ENCODE results near the gene TXNL4A.

Gene TXNL4A

DNA sequence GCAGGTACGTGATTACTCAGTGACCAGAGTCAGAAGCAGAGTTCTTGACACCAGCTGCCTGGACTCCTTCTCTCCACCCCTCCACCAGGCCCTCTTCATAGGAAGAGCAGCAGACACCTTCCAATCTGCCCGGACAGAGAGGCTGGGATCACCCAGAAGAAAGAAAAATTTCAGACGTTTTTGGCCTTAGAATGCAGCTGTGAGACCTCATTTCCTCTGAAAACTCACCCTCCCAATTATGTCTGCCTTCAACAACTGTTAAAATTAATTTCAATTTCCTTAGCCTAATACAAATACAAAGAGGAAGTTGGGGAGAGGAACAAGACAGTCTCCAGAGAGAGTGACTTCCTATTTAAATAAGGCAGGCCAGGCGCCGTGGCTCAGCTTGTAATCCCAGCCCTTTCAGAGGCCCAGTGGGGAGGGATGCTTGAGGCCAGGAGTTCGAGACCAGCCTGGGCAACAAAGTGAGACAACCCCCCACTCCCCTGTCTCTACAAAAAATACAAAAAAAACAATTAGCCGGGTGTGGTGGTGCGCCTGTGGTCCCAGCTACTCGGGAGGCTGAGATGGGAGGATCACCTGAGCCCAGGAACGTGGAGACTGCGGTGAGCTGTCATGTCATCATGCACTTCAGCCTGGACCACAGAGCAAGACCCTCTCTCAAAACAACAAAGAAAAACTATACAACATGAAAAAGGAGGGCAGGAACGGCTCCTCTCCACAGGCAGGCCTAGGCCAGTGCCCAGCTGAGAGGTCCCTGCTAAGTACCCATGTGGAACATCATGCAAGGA, 38.5 kb downstream of the TXNL4A start:
- DNase-seq (ENCODE audit: low read depth in 2 of 2): no peak

DNA sequence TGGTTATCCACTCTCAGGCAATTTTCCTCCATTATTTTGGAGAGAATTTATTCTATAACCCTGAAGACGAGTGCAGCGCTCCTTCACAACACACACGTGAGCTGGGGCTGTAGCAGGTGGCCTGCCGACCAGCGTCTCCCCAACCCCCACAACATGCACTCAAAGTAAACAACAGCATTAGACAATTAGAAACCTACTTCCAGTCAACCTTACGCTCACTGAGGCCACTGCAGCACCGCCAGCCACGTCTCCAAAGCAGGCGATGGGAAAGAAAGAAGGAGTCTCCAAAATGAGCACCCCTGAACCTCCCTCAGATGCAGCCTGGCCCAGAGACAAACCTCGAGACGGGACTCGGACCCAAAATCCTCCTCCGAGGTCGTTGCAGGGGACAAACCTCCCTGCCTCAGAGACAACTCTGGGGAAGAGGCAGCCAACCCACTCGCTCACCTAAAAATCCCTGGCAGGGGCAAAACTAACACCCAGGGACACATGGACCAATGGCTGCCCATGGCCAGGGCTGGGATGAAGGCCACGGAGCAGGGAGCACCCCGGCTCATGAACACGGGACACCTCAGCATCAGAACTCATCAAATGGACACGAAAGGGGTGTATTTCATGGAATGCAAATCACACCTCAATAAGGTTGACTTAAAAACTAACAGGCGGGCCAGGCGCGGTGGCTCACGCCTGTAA, 39.5 kb downstream of the TXNL4A start:
- no peak for DNase-seq (ENCODE audit: low read depth in 2 of 2)

DNA sequence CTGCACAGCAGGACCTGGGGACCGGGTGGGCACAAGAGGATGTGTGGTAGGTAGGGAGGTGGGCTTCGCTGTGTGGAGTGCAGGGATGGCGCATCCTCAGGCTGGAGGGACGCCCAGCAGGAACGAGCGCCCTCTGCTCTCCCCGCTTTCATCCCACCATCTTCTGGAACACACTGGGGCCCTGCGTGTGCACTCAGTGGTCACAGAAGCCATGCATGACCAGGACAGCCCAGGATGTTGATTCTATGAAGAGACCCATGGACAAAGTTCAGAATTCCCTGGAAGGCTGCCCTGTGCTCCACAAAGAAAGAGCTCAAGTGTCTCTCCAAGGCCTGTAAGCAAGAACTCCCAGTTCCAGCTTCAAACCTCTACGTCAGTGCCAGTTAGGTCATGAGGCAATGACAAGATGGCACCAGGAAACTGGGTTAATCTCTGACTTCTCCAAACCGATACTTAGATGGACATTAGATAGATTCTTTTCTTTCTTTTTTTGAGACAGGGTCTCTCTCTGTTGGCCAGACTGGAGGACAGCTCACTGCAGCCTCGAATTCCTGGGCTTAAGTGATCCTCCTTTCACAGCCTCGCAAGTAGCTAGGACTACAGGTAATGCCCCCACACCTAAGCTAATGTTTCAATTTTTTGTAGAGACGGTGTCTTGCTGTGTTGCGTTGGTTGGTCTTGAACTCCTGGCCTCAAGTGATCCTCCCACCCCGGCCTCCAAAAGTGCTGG, 40.3 kb downstream of the TXNL4A start:
- no peak for DNase-seq (ENCODE audit: low read depth in 2 of 2)

DNA sequence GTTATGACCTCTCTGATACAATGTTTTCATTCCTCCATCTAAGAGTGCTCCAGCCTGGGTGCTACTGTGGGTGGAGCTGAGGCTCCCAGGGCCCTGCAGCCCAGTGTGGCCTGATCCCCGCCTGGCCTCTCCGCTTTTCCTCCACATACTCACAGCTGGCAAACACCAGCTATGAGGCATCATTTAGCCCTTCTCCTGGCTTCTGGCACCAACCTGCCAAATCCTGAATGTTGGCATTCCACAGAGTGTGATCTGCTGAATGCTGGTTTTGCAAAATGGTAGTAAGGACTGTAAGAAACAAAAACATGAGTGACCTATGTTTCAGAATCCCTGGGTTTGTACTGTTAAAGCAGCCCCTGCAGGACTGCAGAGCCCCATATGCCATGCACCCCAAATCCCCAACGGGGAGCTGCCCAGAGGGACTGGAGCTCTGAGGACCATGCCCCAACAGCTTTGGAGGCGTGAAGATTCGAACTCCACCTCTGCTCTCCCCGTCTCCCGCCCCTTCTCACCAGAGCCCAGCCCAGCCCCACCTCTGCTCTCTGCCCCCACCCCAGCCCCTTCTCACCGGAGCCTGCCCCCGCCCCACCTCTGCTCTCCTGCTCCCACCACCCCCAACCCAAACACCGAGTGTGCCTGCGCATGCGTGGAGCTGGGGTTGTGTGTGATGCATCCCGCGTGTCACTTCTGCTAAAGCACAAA, 41.2 kb downstream of the TXNL4A start:
- DNase-seq (ENCODE audit: low read depth in 2 of 2): no peak

DNA sequence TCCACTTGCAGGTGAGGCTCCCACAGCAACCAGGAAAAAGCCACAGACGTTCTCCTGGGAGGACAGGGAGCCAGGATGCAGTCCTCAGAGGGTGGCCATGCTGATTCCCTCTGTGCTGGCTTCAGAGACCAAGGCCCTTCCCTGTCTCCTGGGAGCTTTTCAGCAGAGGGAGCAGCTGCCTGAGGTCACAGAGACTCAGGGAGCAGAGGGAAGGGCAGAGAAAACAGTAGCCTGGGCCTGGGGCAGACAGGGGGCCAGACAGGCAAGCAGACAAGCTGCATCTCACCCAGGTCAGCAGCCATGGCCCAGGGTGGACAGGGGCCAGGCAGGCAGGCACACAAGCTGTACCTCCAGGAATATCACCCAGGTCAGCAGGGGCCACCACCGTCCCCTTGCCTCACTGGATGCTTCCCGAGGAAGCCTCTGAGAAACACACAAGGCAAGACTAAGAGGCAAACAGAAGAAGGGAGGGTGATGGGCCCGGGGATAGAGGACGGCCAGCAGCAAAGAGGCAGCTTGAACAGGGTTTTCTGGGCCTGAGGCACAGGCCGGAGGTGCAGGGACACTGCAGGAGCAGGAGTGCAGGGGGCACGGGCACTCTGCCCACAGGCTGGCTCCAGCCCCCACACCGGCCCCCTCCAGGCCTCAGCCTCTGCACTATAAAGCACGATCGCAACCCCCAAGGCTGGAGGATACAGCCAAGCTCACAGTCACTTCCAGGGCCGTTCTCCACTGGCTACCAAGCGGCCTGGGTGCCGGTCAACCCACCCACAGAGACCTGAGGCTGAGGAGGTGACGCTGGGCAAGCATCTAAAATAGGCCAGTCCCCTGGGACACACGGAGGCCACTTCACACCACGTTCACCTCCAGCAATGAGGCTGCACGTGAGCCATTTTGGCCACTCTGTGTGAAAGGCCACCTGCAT, 43.0 kb downstream of the TXNL4A start:
- DNase-seq (ENCODE audit: low read depth in 2 of 2): no peak

DNA sequence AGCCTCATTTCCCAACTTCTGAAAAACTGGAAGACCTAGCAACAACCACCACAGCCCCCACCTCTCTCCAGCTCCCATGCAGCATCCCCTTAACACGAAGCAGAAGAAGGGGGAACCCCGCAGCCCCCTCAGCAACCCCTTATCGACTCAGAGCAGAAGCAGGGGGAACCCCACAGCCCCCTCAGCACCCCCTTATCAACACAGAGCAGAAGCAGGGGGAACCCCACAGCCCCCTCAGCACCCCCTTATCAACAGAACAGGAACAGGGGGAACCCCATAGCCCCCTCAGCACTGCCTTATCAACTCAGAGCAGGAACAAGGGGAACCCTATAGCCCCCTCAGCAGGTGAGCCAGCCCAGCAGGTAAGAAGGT, 43.6 kb downstream of the TXNL4A start:
- DNase-seq (ENCODE audit: low read depth in 2 of 2): no peak

DNA sequence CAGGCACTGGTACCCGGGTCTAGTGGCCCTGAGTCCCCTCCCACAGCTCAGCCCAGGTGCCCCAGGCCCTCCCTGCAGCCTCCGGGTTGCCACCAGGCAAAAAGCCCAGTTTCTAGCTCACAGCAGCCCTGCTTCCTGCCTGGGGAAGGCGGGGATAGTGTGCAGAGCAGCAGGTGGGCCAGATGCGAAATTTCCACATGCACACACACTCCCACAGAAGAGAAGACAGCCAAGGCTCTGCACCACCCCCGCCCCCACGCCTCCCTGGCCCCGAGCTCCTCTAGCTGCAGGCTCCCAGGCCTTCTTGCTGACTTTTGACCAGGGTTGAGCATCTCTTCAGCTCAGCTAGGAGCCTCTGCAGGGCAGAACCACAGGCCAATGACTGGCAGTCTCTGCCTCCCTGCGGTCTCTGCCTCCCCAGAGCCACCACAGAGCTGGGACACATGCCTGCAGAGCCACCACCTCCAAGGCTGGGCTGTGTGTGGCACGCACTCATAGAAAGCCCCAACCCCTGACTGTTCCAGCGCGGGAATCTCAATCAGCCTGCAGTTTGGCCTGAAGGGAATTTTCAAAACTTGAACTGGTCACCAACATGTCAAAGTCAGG, 44.1 kb downstream of the TXNL4A start:
- no peak for DNase-seq (ENCODE audit: low read depth in 2 of 2)

DNA sequence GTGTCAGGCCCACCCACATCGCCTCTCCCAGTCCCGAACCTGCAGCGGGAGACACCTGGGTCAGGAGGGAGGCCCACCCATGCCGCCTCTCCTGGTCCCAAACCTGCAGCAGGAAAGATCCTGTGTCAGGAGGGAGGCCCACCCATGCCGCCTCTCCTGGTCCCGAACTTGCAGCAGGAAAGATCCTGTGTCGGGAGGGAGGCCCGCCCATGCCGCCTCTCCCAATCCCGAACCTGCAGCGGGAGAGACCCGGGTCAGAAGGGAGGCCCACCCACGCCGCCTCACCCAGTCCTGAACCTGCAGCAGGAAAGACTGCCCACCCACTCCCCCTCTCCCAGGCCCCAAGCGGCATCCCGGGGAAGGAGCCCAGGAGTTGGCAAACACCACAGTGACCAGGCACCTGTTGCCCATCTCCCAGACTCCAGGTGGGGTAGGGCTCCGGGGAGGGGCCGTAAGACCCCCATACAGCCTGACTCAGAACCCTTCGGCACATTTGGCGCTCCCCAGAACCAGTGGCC, 44.7 kb downstream of the TXNL4A start:
- DNase-seq (ENCODE audit: low read depth in 2 of 2): no peak

DNA sequence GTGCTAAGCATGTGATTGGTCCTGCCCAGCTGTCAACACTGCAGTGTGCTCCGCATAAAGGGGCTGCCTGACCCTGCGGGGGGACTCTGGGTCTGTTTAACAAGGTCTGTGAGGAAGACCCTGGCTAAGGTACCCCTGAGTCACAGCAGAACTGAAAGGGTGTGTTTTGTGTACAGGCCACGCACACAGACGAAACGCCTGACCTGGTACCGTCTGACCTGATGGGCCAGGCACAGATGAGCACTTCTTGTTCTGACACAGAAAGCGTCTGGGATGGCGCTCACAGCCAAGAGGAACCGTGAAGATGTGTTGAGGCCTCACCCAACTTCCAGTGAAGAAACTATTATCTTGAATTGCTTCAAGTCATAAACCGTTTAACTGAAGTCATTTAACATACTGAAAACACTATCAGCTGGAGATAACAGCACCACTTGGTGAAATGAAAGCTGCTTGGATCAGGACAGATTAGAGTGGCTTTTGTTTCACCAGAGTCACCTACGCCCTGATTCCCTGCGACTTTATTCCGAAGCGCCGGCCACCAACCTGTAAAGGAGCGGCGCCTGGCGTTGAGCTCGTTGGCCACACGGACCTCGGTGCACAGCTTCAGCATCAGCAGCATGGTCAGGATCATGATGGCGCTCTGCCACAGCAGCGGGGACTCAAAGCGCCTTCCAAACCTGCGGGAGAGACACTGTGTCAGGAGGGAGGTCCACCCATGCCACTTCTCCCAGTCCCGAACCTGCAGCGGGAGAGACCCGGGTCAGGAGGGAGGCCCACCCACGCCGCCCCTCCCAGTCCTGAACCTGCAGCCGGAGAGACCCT, 45.4 kb downstream of the TXNL4A start:
- DNase-seq (ENCODE audit: low read depth in 2 of 2): no peak

DNA sequence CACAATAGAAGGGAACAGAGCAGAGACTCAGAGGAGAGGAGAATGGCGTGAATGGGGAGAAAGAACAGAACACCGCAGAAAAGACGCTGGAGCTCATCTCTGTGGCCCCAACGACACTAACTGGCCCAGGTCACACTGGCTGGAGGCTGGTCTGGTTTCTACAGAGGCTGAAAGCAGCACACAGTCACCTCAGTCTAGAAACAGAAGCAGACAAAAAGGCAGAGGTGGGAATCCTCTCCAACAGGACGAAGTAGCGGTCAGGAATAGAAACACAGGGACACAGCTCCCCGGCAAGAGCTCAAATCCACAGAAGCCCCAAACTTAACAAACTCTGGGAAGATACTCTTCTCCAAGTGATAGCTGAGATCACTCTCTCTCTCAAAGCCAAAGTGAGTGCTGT, 46.2 kb downstream of the TXNL4A start:
- no peak for DNase-seq (ENCODE audit: low read depth in 2 of 2)

DNA sequence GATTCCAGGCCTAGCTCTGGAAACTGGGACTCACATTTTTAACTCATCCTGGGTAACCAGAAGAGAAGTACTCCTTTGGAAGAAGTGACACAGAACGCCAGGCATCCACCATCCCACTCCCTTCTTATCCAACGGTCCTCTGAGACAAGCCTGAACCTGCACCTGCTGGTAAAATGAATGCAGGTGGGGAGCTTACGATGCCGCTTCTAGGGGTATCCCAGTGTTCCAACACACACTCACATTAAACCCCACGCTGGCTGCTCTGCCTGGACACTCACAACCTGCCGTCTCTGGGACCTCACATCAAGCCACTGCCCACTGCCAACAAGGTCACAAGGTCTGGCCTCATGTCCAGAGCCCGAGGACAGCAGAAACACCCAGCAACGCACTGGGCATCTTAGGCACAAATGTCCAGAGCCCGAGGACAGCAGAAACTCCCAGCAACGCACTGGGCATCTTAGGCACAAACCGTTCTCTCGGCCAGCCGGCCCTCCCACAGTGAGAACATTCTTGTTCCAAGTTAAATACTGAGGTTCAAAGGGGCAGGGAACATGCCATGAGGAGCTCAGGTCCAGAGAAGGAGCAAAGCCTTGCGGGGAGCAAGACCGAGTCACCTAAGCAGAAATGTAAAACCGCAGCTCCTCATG, 46.8 kb downstream of the TXNL4A start:
- no peak for DNase-seq (ENCODE audit: low read depth in 2 of 2)

DNA sequence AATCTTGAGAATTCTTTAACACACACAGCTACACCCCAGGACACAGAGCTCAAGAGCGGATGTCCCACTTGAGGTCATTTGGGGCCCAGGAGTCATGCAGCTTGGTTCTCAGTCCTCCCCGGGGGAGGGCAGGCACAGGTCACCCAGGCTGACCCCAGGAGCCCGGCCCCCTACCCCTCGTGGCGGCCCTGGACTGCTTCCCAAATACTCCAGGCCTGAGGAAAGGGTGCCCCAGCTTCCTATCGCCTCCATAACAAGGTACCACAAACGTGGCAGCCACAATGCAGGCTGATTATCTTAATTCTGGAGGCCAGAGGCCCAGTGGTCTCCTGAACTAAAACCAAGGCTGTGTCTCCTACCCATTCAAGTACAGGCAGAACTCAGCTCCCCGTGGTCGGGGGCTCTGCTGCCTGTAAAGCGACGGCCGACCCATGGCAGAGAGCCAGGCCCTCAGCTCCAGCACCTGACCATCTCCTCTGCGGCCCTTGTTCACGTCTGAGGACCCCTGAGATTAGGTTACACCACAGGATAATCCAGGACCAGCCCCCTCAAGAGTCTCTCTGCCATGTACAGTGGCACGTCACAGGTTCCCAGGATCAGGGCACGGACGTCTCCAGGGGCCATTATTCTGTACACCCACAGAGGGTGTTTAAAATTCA, 47.4 kb downstream of the TXNL4A start:
- no peak for DNase-seq (ENCODE audit: low read depth in 2 of 2)

DNA sequence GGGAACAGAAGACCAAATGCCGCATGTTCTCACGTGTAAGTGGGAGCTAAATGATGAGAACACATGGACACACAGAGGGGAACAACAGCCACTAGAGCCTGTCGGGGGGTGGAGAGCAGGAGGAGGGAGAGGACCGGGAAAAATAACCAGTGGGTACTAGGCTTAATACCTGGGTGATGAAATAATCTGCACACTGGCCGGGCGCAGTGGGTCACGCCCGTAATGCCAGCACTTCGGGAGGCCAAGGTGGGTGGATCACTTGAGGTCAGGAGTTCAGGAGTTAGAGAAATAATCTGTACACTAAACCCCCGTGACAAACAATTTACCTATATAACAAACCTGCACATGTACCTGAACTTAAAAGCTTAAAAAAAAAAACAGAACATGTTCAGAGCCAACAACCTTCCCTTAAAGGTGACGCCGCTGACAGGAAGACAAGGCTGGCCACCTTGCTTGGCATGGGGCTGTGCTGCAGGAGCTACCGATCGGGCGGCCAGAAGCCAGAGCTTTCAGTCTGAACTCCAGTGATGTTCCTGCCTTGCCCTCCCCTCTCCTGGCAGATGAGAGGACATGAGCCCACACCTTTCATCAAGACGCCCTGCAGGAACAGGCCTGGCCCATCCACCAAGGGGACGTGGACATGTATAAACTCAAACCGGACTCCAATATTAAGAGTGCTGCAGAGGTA, 48.1 kb downstream of the TXNL4A start:
- no peak for DNase-seq (ENCODE audit: low read depth in 2 of 2)

DNA sequence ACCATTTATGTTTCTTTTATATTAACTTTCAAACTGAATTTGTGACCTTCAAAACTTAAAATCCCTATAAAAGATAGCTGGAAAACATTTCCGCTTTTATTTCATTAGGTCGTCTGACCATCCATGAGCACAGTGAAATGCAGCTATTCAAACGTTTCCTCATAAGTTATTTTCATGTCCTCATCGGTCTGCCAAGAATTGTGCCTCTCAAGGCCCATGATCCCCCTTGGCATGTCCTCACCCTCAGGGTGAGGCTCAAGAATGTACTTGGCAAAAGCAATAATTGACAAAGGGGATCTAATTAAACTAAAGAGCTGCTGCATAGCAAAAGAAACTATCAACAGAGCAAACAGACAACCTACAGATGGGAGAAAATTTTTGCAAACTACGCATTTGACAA, 49.3 kb downstream of the TXNL4A start:
- DNase-seq (ENCODE audit: low read depth in 2 of 2): no peak

DNA sequence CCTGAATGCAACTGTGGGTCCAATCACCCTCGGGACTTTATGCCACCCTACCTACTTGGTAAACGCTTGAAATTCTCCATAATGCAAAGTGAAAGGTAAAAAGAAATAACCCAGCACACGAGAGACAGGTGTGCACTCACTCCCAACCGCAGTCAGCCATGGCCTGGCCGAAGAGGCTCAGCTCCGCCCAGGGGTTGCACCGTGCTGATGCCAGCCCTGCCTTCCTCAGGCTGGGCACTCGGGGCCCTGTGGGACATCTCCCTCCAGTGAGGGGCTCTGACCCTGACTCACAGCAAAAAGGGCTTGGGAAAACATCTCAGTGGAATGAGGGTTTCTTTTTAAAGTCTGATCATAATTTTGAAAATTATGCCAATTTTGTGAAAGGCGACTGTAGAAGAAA, 50.2 kb downstream of the TXNL4A start:
- DNase-seq (ENCODE audit: low read depth in 2 of 2): no peak

DNA sequence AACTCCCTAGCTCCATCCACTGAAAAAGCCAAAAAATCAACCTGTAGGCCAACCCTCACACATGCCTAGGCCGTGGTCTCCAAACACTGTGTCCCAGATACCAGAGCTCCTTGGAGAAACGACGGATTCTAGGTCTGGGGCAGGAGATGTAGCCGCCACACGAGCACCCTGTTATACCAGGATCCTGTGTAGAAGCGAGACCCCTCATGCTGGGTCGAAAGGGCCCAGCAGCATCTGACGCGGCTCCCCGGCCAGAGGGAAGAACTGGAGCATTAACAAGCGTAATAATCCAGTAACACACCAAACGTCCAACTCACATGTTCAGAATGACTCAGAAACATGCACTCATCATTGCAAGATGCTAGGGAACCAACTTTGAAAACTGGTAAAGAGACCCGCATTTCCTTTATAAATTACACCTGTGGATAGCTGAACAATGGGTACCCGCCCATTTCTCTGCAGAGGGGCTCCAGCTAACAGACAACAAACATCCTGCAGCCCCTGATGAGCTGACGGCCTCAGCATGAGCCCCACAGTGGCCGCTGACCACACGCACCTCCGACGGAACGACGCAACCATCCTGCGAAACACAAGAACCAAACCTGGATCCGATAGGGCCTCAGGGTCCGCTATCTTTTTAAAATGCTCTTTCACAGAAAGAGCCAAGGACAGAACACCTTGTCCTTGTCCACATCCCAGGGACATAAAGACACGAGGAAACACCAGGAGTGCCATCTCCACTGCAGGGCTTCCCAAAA, 51.1 kb downstream of the TXNL4A start:
- DNase-seq (ENCODE audit: low read depth in 2 of 2): no peak

DNA sequence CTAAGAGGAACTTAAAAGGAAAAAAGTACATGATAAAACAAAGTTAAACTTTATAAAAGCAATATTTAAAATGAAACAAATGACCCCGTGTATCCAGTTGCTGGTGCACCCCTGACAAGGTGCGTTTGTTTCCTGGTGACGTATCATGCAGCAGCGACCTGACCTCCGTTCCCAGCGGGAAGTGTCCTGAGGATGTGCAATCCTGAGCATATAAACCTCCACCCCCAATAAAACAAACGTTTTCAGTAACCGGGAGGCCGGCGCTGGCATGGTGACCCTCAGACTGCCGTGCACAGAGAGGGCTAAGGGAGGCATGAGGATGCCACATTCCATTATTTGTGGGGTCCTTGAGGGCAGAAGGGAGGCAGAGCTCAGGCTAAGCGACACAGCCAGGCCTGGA, 51.7 kb downstream of the TXNL4A start:
- no peak for DNase-seq (ENCODE audit: low read depth in 2 of 2)
